GM12891 (cell line): ENCODE data around the gene FGD3.

Source experiments
- POLR2A ChIP-seq: IDR thresholded peaks from 2 replicates; pipeline ENCODE4 v1.6.1; 2011; ENCODE audit warnings: low read depth, low read length, control low read depth
- SPI1 ChIP-seq: IDR thresholded peaks from 2 replicates; pipeline ENCODE4 v1.6.1; 2011; ENCODE audit warnings: low read depth, low read length, control low read depth
- TAF1 ChIP-seq: IDR thresholded peaks from 2 replicates; pipeline ENCODE4 v1.6.1; 2011; ENCODE audit warnings: low read depth, low read length, control low read depth

DNA sequence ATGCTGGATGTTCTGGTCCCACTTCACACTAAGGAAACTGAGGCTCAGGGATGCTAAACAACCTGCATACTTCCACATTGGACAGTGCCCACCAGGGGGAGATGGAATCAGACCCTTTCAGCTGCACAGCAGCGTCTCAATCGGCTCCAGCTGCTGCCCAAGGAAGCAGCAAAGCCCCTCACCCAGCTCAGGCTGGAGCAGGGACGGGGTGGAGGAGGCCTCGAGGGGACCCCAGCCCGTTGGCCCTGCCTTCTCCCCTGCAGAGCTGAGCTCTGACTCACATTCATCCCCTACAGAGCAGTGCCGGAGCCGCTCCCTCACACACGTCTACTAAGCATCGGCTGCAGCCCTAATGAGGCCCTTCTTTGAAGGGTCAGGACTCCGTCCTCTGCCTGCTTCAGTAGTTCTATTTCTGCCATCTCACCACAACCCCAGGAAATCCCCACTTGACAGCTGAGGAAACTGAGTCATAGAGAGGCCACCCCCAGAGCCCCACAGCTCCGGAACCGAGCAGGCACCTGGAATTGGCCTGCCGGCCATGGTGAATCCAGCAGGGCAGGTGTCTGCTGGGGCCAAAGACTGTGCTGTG, 89.7 kb downstream of the FGD3 start:
- no peak for TF ChIP-seq POLR2A
- TF ChIP-seq SPI1, result no peak
- TF ChIP-seq TAF1, result no peak
